CD1c-positive myeloid dendritic cell (primary cell): ENCODE results near the gene LAD1.

ENCODE experiments used
- DNase-seq: peaks from one replicate; pipeline ENCODE4 v3.0.0-alpha.2; 2016; ENCODE audit errors: extremely low spot score

Gene LAD1

DNA sequence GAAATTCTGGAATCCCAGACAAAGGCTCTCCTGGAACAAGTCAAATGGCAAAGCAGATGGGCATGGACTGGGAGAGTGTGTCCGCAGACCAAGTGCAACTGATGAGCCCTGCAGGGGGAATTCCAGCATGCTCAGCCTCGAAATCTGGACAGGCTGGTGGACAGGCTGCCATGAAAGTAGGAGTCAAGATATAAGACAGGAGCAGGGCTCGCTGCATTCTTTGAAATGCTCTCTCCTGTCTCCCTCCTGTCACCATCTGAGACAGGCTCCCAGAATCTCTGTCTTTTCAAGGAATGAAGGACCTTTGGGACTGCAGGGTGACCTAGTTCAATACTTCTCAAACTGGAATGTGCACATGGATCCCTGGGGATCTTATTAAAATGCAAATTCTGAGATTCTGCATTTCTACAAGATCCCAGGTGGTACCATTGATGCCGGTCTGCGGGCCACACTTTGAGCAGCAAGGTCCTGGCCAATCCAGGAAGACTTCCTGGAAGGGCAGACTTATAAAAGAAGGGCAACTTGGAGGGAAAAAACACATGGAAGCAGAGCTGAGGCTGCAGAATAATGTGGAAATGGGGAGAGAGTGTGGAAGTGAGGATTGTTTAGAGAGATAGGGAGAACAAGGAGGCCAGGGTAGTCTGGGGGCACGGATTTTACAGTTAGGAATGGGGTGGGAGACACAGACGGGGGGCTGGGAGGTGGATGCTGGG lies 51.5 kb downstream of the LAD1 start:
- DNase-seq, result no peak

- DNase-seq, result no peak
These were observed 52.1 kb downstream of the LAD1 start for GRCh38 chr1:201346987-201347386.

- peak; percentile 41 for DNase-seq
These were observed 52.7 kb downstream of the LAD1 start for GRCh38 chr1:201346337-201346939.

DNA sequence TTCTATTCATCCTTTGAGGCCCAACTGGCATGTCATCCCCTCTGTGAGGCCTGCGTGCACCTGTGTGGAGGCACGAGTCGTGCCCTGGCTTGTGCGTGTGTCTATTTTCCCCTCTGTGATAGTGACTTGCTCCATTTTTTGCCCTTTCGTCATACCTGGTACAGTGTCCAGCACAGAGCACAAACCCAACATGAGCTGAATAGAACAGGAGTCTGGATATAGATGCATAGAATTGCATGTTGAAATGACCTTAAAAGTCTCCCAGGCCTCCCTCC lies 54.1 kb downstream of the LAD1 start:
- no peak for DNase-seq

DNA sequence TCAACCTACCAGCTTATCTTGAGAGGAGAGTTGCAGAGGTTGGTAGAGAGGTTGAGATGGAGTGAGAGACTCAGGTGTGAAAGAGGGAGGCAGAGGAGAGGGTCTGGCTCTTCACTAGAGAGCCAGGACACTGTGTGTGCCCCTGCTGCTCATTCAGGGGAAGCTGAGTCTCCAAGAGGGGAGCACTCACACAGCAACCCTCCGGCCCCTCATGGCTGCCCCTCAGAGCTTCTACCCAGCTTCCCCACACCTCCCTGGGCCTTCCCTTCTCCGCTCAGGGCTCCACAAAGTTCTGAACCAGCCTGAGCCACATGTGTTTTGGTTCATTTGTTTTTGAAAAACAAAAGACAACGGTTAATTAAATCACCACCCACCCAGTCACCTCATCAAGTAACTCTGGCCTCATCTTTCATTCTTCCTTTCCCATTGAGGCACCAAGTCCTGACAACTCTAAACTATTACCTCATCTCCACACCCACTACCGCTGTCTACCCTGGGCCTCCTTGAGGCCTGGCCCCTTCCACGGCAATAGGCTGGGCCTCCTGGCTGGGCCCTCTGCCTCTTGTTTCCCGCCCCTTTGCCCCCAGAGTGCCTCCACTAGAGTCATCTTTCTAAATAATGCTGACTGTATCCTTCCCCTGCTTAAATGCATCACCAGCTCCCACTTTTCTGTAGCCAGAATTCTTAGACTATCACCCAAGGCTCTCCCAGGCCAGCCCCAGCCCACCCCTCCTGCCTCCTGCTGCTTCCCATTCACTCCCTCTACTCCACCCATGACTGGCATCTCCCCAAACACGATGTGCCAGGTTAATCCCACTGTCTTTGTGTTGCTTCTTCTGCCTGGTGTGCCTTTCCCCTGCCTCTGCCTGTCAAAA lies 54.7 kb downstream of the LAD1 start:
- DNase-seq, result no peak

- DNase-seq, result no peak
These were observed 57.7 kb downstream of the LAD1 start for GRCh38 chr1:201341377-201341776.

- DNase-seq, result no peak
These were observed 62.2 kb downstream of the LAD1 start for GRCh38 chr1:201336711-201337450.

- DNase-seq, result no peak
These were observed 63.2 kb downstream of the LAD1 start for GRCh38 chr1:201335901-201336300.

- no peak for DNase-seq
These were observed 63.8 kb downstream of the LAD1 start for GRCh38 chr1:201335174-201335870.

DNA sequence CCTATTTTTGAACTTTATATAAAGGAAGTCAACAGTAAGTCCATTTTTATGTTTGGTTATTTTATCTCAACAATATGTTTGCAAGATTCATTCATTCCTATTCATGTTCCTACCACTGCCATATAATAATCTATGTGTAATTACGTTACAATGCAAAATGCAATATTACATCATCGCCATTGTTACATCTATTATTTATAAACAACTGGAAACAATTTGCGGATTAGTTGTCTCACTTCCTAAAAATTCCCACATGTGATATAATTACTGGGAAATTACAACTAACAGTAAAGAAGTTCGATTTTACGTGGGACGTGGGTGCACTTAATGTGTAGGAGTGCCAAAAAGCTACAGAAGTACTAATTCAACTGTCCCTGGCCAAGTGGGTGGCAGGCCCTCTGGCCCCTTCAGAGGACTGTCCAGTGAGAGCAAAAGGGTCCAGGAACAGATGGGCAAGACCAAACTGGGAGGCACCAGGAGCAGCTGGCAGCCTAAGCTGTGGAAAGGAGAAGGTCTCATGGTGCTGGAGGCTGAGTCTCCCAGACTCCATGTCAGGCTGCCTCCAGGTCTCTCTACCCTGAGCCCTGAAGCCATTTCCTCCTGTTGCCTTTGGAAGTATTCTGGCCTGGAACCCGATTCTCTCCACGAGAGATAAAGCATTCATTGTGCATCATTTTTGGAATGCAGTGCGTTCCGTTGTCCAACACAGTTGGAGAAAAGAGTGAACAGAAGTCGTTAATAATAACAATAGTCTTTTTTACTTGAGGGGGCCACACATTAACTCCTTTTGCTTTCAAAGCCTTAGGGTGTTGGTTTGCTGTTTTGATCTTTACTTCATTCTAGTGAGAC lies 64.6 kb downstream of the LAD1 start:
- DNase-seq, result no peak

- no peak for DNase-seq
These were observed 66.3 kb downstream of the LAD1 start for GRCh38 chr1:201332616-201333335.

DNA sequence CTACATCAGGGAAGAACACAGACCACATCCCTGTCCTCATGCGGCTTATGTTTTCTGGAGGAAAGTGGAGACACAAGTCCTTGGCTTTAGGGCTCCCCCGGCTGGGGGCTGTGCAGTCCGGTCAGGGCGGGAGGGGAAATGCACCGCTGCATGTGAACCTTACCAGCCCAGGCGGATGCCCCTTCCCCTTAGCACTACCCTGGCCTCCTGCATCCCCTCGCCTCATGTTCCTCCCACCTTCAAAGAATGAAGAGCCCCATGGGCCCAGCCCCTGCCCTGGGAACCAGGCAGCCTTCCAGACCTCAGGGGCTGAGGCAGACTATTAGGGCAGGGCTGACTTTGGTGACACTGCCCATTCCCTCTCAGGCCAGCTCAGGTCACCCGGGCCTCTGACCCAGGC lies 67.1 kb downstream of the LAD1 start:
- no peak for DNase-seq

DNA sequence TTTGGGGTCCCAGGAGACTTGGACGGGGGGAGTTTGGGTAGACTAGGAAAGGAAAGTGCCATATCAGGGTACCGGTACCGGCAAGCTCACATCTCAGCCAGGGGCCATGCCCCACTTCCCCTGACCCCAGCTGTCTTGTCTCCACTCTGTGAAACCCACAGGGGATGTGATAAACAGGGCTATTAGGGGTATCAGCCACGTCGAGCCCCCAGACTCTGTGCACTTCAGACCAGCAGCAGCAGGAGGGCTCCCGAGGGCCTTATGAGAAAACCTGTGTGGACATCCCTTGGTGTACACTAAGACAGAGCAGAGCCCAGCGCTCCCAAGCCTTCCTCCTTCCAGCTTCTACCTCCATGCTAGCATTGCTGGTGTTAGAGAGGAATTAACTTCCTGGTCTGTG lies 68.0 kb downstream of the LAD1 start:
- DNase-seq, result no peak
